SK-N-SH (cell line): ENCODE results near the gene SDK1. TPM values are rescaled to one million over a fixed set of nuclear protein-coding genes. Genes with fewer than 3 reads are reported as not detected.

Experiments
- CTCF ChIA-PET: fragments of 300-600, 350-600 bp; formaldehyde crosslinking; extraction: SDS; loops from one replicate; lab custom pipeline; 2021; lab: Yijun Ruan, JAX
- POLR2A ChIA-PET: fragments of 350-600 bp; sonication (Branson Sonifier 250); formaldehyde crosslinking; extraction: SDS; loops from one replicate; lab custom pipeline; 2020; ENCODE audit warnings: antibody characterized with exemption, inconsistent platforms; lab: Yijun Ruan, JAX
- DNase-seq: peaks from one replicate; pipeline ENCODE4 v3.0.0; 2012
- H2AFZ ChIP-seq: fragments of 200-600 bp; sonication (generic); 2 replicates; pipeline ENCODE4 v1.8.1; 2016; ENCODE audit warnings: antibody characterized with exemption, mild to moderate bottlenecking, low read depth
- H3F3A ChIP-seq: fragments of 200-600 bp; sonication (generic); replicated peaks from 2 replicates; pipeline ENCODE3; 2016; ENCODE audit warnings: antibody characterized with exemption, mild to moderate bottlenecking; ENCODE audit not compliant: insufficient read depth
- H3K27ac ChIP-seq, 2 experiments: fragments of 200-500 bp in 1 of 2; fragments of 200-600 bp in 1 of 2; sonication (Bioruptor generic) in 1 of 2; sonication (generic), shearing (Covaris generic) in 1 of 2; 2 replicates each; pipeline versions ENCODE4 v1.5.1 to v1.6.1; 2014 to 2016; ENCODE audit warnings: low read depth in 2 of 2, inconsistent platforms in 1 of 2, low read length in 1 of 2, mild to moderate bottlenecking in 1 of 2, mixed read lengths in 1 of 2
- H3K27me3 ChIP-seq: fragments of 200-600 bp; sonication (generic), shearing (Covaris generic); 2 replicates; pipeline ENCODE4 v1.6.1; 2016; ENCODE audit warnings: mixed run types; ENCODE audit not compliant: insufficient read depth
- H3K36me3 ChIP-seq, 2 experiments: fragments of 200-500 bp in 1 of 2; fragments of 200-600 bp in 1 of 2; sonication (Bioruptor generic) in 1 of 2; sonication (generic) in 1 of 2; replicated peaks in 1 of 2; 2 replicates each; pipeline versions ENCODE3 to v1.5.1; 2014 to 2016; ENCODE audit warnings: low read length in 1 of 2, mild to moderate bottlenecking in 1 of 2; ENCODE audit not compliant: insufficient read depth in 2 of 2, control insufficient read depth in 1 of 2
- H3K4me1 ChIP-seq, 2 experiments: fragments of 200-500 bp in 1 of 2; fragments of 200-600 bp in 1 of 2; sonication (Bioruptor generic) in 1 of 2; sonication (generic), shearing (Covaris generic) in 1 of 2; 2 replicates each; pipeline versions ENCODE4 v1.5.1 to v1.6.1; 2014 to 2016; ENCODE audit warnings: low read depth in 1 of 2, low read length in 1 of 2, mixed run types in 1 of 2; ENCODE audit not compliant: insufficient read depth in 2 of 2, control insufficient read depth in 1 of 2
- H3K4me2 ChIP-seq: fragments of 200-600 bp; sonication (generic), shearing (Covaris generic); 2 replicates; pipeline ENCODE4 v1.6.1; 2017; ENCODE audit warnings: mixed run types
- H3K4me3 ChIP-seq, 2 experiments: fragments of 200-500 bp in 1 of 2; fragments of 200-600 bp in 1 of 2; sonication (Bioruptor generic) in 1 of 2; sonication (generic), shearing (Covaris generic) in 1 of 2; 2 replicates each; pipeline versions ENCODE4 v1.5.1 to v1.8.1; 2014 to 2016; ENCODE audit warnings: low read depth in 2 of 2, inconsistent platforms in 1 of 2, low read length in 1 of 2, mild to moderate bottlenecking in 1 of 2, mixed read lengths in 1 of 2, moderate library complexity in 1 of 2
- H3K79me2 ChIP-seq: fragments of 200-600 bp; sonication (generic); 2 replicates; pipeline ENCODE4 v1.8.1; 2017; ENCODE audit warnings: mild to moderate bottlenecking; ENCODE audit not compliant: insufficient read depth
- H3K9ac ChIP-seq: fragments of 200-600 bp; sonication (generic); 2 replicates; pipeline ENCODE4 v1.6.1; 2017; ENCODE audit warnings: mixed run types
- H3K9me2 ChIP-seq: fragments of 200-600 bp; sonication (generic); 2 replicates; pipeline ENCODE4 v1.6.1; 2017; ENCODE audit warnings: mixed run types
- H3K9me3 ChIP-seq: fragments of 200-600 bp; sonication (generic); 2 replicates; pipeline ENCODE4 v1.6.1; 2017; ENCODE audit warnings: mixed run types, mild to moderate bottlenecking, moderate library complexity
- H4K20me1 ChIP-seq: fragments of 200-600 bp; sonication (generic); 2 replicates; pipeline ENCODE4 v1.6.1; 2017; ENCODE audit warnings: mild to moderate bottlenecking, mixed run types; ENCODE audit not compliant: insufficient read depth
- CHD2 ChIP-seq: fragments of 150-350 bp; IDR thresholded peaks from 2 replicates; pipeline ENCODE4 v1.6.1; 2018; ENCODE audit warnings: low read length; ENCODE audit not compliant: partially characterized antibody
- FOXJ3 ChIP-seq: sonication (generic); formaldehyde crosslinking; IDR thresholded peaks from 2 replicates; pipeline ENCODE4 v1.5.1; 2020; ENCODE audit warnings: mild to moderate bottlenecking, missing genetic modification reagents
- MEF2A ChIP-seq: IDR thresholded peaks from 2 replicates; pipeline ENCODE4 v1.4.0; 2012; ENCODE audit warnings: low read depth, borderline replicate concordance
- MXI1 ChIP-seq: IDR thresholded peaks from 2 replicates; pipeline ENCODE4 v1.6.1; 2012; ENCODE audit warnings: mild to moderate bottlenecking, low read depth, low read length, improper control_type of control experiment
- NFIC ChIP-seq: IDR thresholded peaks from 2 replicates; pipeline ENCODE4 v1.4.0; 2012; ENCODE audit warnings: borderline replicate concordance
- NRF1 ChIP-seq: IDR thresholded peaks from 2 replicates; pipeline ENCODE4 v1.6.1; 2012; ENCODE audit warnings: low read depth, mild to moderate bottlenecking, low read length
- RAD21 ChIP-seq: IDR thresholded peaks from 2 replicates; pipeline ENCODE4 v1.6.1; 2012; ENCODE audit warnings: mild to moderate bottlenecking, low read length
- RCOR1 ChIP-seq: fragments of 150-350 bp; IDR thresholded peaks from 2 replicates; pipeline ENCODE4 v1.6.1; 2017; ENCODE audit warnings: antibody characterized with exemption, low read length
- REST ChIP-seq: IDR thresholded peaks from 2 replicates; pipeline ENCODE4 v1.6.1; 2012; ENCODE audit warnings: mild to moderate bottlenecking, low read depth, low read length, moderate library complexity
- SIN3A ChIP-seq: IDR thresholded peaks from 2 replicates; pipeline ENCODE4 v1.6.1; 2012; ENCODE audit warnings: low read depth, mild to moderate bottlenecking, low read length, moderate library complexity, borderline replicate concordance
- SMC3 ChIP-seq: IDR thresholded peaks from 2 replicates; pipeline ENCODE4 v1.6.1; 2012; ENCODE audit warnings: low read depth, low read length, improper control_type of control experiment
- TCF12 ChIP-seq: IDR thresholded peaks from 2 replicates; pipeline ENCODE4 v1.4.0; 2012
- TEAD4 ChIP-seq: IDR thresholded peaks from 2 replicates; pipeline ENCODE4 v1.4.0; 2012; ENCODE audit warnings: mild to moderate bottlenecking, borderline replicate concordance; ENCODE audit not compliant: insufficient read depth
- WGBS: methylation state at CpG from one replicate; pipeline ENCODE4 v1.1.6; 2017; ENCODE audit warnings: low lambda C conversion rate; 5-methylcytosine and 5-hydroxymethylcytosine counted together
- polyA plus RNA-seq, 3 experiments: library from polyadenylated mRNA; depleted of rRNA; stranded (reverse); fragments of >200 nt; gene quantifications; 2 replicates each; pipeline ENCODE4 v1.2.3, GENCODE V29; 2012
- TF ChIP-seq, protein P1 (sequence below): IDR thresholded peaks from 2 replicates; pipeline ENCODE4; 2012
- TF ChIP-seq, protein P2 (sequence below): IDR thresholded peaks from 2 replicates; pipeline ENCODE4 v1.4.0; 2012; ENCODE audit warnings: low read depth, borderline replicate concordance
- TF ChIP-seq, protein P3 (sequence below): fragments of 150-350 bp; IDR thresholded peaks from 2 replicates; pipeline ENCODE4 v1.6.1; 2017; ENCODE audit warnings: antibody characterized with exemption, low read length, low read depth, borderline replicate concordance

SDK1 gene
- polyA plus RNA-seq, 1 of the 3 experiments (the other 2 are of a cell fraction), result 1.2 TPM

DNA sequence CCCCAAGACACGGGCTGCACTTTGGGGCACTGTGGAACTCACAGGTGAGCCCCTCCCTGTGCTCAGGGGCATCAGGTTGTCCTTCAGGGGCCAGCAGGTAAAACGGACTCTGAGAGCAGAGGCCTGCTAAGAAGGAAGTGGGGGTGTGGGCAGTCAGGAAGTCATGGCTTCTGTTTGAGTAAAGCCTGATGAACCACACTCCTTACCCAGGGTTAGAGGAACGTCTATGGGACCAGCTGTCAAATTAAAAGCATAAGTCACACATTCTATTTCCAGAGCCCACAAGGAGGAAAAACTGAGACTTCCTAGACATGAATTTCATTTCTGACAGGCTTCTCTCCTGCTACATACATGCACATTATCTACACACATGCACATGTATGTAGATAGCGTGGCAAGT is 616.4 kb downstream of the SDK1 start:
- no peaks in the 10 kb centered on the region for H3K27me3 ChIP-seq
- H3K9ac ChIP-seq, result no peak overlapping the region
- no peaks in the 10 kb centered on the region for H4K20me1 ChIP-seq
- no peak overlapping the region for H3K4me2 ChIP-seq
- WGBS, result 32% methylated on average over 4 of the region's 4 CpGs
- POLR2A ChIA-PET, result no interaction called here
- no peaks in the 10 kb centered on the region for H3K36me3 ChIP-seq
- no peak overlapping the region for H3K4me3 ChIP-seq
- H3K4me1 ChIP-seq, result no peaks in the 10 kb centered on the region
- no peaks in the 10 kb centered on the region for H3K79me2 ChIP-seq
- H3K27ac ChIP-seq, result no peak overlapping the region
- CTCF ChIA-PET, result no interaction called here
- no peaks in the 10 kb centered on the region for H3K9me3 ChIP-seq
- DNase-seq, result no peak
- no peak for TF ChIP-seq NFIC
- TF ChIP-seq SMC3, result no peak
- TF ChIP-seq REST, result no peak
- TF ChIP-seq, protein P1, sequence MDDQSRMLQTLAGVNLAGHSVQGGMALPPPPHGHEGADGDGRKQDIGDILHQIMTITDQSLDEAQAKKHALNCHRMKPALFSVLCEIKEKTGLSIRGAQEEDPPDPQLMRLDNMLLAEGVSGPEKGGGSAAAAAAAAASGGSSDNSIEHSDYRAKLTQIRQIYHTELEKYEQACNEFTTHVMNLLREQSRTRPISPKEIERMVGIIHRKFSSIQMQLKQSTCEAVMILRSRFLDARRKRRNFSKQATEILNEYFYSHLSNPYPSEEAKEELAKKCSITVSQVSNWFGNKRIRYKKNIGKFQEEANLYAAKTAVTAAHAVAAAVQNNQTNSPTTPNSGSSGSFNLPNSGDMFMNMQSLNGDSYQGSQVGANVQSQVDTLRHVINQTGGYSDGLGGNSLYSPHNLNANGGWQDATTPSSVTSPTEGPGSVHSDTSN, result no peak
- no peak for TF ChIP-seq RCOR1
- H2AFZ ChIP-seq, result no peak overlapping the region
- H3F3A ChIP-seq, result no peaks in the 10 kb centered on the region
- H3K9me2 ChIP-seq, result no peaks in the 10 kb centered on the region

DNA sequence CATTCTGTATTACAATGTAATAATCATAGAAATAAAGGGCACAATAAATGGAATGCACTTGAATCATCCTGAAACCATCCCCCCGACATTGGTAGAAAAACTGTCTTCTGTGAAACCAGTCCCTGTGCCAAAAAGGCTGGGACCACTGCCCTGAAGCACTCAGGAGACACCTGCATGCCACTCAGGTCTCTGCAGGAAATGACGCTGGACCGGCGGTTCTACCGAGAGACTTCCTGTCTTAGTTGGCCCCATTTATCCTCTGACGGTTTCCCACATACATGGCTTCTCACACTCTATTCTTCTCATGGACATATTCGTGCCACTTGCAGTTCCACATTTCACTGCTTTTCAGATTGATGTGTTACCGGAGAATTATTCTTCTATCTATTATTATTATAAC is 617.5 kb downstream of the SDK1 start:
- no peak overlapping the region for H3K4me3 ChIP-seq
- no peaks in the 10 kb centered on the region for H3K79me2 ChIP-seq
- CTCF ChIA-PET, result interaction anchor here (0.7 kb wide), 1 partner anchor 436 kb away, joined by 3 read pairs; no protein-coding TSS in a partner anchor
- H3K4me1 ChIP-seq, result no peaks in the 10 kb centered on the region
- no peak for DNase-seq
- POLR2A ChIA-PET, result no interaction called here
- TF ChIP-seq TCF12 (no peak), RAD21 (no peak), NRF1 (no peak), CHD2 (no peak), SIN3A (no peak), TEAD4 (no peak), MEF2A (no peak), REST (no peak), MXI1 (no peak), FOXJ3 (CRISPR knock-in tag) (no peak)
- TF ChIP-seq, protein P2, sequence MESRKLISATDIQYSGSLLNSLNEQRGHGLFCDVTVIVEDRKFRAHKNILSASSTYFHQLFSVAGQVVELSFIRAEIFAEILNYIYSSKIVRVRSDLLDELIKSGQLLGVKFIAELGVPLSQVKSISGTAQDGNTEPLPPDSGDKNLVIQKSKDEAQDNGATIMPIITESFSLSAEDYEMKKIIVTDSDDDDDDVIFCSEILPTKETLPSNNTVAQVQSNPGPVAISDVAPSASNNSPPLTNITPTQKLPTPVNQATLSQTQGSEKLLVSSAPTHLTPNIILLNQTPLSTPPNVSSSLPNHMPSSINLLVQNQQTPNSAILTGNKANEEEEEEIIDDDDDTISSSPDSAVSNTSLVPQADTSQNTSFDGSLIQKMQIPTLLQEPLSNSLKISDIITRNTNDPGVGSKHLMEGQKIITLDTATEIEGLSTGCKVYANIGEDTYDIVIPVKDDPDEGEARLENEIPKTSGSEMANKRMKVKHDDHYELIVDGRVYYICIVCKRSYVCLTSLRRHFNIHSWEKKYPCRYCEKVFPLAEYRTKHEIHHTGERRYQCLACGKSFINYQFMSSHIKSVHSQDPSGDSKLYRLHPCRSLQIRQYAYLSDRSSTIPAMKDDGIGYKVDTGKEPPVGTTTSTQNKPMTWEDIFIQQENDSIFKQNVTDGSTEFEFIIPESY, result no peak
- TF ChIP-seq, protein P3, sequence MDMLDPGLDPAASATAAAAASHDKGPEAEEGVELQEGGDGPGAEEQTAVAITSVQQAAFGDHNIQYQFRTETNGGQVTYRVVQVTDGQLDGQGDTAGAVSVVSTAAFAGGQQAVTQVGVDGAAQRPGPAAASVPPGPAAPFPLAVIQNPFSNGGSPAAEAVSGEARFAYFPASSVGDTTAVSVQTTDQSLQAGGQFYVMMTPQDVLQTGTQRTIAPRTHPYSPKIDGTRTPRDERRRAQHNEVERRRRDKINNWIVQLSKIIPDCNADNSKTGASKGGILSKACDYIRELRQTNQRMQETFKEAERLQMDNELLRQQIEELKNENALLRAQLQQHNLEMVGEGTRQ, result no peak
- TF ChIP-seq, all 33 proteins: peak for 0
- Histone ChIP-seq H3K27ac (no peak overlapping the region), H3K9me3 (no peaks in the 10 kb centered on the region), H3K36me3 (no peaks in the 10 kb centered on the region), H3K4me2 (no peak overlapping the region), H3K9me2 (no peaks in the 10 kb centered on the region), H3K9ac (no peak overlapping the region), H2AFZ (no peak overlapping the region), H3F3A (no peaks in the 10 kb centered on the region), H3K27me3 (no peaks in the 10 kb centered on the region), H4K20me1 (no peaks in the 10 kb centered on the region)
- WGBS, result 82% methylated on average over 8 of the region's 8 CpGs
